ENCODE measurements around the gene GRXCR2.

DNA sequence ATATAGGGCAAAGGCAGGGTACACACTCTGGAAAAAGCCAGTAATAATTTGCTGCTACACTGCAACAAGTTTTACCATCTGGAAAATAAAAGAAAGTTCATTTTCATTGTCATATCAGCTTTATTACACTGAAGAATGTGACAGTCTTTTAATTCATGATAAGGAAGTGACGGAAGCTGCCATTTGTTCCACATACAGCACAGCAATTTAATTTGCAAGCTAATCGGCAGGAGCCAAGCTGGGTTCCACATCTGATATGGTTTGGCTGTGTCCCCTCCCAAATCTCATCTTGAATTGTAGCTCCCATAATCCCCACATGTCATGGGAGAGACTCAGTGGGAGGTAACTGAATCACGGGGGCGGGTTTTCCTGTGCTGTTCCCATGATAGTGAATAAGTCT lies 54.2 kb downstream of the GRXCR2 start:
- TF ChIP-seq MXI1 (IDR thresholded peaks at IDR 0.05; ENCODE audit: borderline replicate concordance, low read depth, low read length) (no peak), POLR2A (IDR thresholded peaks at IDR 0.05; ENCODE audit: low read depth, low read length) (no peak), RCOR1 (IDR thresholded peaks at IDR 0.05; ENCODE audit: insufficient replicate concordance, low read length) (no peak), NFE2L2 (IDR thresholded peaks at IDR 0.05; ENCODE audit: low read depth, low read length) (no peak), MAZ (IDR thresholded peaks at IDR 0.05; ENCODE audit: borderline replicate concordance, low read depth, low read length) (no peak), SMC3 (IDR thresholded peaks at IDR 0.05; ENCODE audit: low read depth, low read length) (no peak), RFX5 (IDR thresholded peaks at IDR 0.05; ENCODE audit: low read depth, low read length) (no peak), CEBPB (IDR thresholded peaks at IDR 0.05; ENCODE audit: low read depth, low read length) (no peak), BHLHE40 (IDR thresholded peaks at IDR 0.05; ENCODE audit: low read depth, low read length) (no peak)
- TF ChIP-seq, protein P1, sequence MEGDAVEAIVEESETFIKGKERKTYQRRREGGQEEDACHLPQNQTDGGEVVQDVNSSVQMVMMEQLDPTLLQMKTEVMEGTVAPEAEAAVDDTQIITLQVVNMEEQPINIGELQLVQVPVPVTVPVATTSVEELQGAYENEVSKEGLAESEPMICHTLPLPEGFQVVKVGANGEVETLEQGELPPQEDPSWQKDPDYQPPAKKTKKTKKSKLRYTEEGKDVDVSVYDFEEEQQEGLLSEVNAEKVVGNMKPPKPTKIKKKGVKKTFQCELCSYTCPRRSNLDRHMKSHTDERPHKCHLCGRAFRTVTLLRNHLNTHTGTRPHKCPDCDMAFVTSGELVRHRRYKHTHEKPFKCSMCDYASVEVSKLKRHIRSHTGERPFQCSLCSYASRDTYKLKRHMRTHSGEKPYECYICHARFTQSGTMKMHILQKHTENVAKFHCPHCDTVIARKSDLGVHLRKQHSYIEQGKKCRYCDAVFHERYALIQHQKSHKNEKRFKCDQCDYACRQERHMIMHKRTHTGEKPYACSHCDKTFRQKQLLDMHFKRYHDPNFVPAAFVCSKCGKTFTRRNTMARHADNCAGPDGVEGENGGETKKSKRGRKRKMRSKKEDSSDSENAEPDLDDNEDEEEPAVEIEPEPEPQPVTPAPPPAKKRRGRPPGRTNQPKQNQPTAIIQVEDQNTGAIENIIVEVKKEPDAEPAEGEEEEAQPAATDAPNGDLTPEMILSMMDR (conservative IDR thresholded peaks at IDR 0.05; ENCODE audit: low read depth, low read length) = no peak
